ENCODE measurements around the gene GAGE12D. TPM values are rescaled to one million over a fixed set of nuclear protein-coding genes. Genes with fewer than 3 reads are reported as not detected.
"Not testable (repeated sequence)": the region's sequence is repeated elsewhere in the genome, so short reads cannot be mapped to it uniquely, and the experiment has no call there.

The GAGE12D gene
- polyA plus RNA-seq, result not detected

GRCh38 chrX:49541433-49541832 is at the start of gene GAGE12D:
GAGE12D (plus strand) TSS chrX:49541733; CDS start chrX:49542888, 1,155 bp downstream.
- not testable (repeated sequence) for H3K27ac Mint-ChIP-seq; H3K36me3 Mint-ChIP-seq; H3K27me3 Mint-ChIP-seq (ENCODE audit: low read depth in 3 of 3); H3K4me1 Mint-ChIP-seq; DNase-seq; H3K4me3 Mint-ChIP-seq; H3K9me3 Mint-ChIP-seq

DNA sequence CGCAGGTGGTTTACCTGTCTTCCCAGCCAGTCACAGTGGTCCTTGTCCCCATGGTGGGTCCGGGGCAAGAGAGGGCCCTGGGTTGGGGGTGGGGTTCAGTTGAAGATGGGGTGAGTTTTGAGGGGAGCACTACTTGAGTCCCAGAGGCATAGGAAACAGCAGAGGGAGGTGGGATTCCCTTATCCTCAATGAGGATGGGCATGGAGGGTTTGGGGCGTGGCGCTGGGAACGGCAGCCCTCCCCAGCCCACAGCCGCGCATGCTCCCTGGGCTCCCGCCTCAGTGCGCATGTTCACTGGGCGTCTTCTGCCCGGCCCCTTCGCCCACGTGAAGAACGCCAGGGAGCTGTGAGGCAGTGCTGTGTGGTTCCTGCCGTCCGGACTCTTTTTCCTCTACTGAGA is 9.7 kb upstream of the GAGE12D start, which contains the start of gene GAGE12C:
Gene GAGE12C (plus strand): TSS at position 301 of the 400 bp plus-strand sequence. CDS start 1,155 bp downstream, outside the sequence.
- not testable (repeated sequence) for DNase-seq; H3K36me3 Mint-ChIP-seq; H3K27me3 Mint-ChIP-seq (ENCODE audit: low read depth in 3 of 3); H3K9me3 Mint-ChIP-seq; H3K4me3 Mint-ChIP-seq; H3K4me1 Mint-ChIP-seq; H3K27ac Mint-ChIP-seq

DNA sequence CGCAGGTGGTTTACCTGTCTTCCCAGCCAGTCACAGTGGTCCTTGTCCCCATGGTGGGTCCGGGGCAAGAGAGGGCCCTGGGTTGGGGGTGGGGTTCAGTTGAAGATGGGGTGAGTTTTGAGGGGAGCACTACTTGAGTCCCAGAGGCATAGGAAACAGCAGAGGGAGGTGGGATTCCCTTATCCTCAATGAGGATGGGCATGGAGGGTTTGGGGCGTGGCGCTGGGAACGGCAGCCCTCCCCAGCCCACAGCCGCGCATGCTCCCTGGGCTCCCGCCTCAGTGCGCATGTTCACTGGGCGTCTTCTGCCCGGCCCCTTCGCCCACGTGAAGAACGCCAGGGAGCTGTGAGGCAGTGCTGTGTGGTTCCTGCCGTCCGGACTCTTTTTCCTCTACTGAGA is 9.5 kb downstream of the GAGE12D start, which contains the start of gene GAGE12E:
Gene GAGE12E (plus strand): TSS at position 301 of the 400 bp plus-strand sequence. CDS start 1,155 bp downstream, outside the sequence.
- not testable (repeated sequence) for H3K4me3 Mint-ChIP-seq; H3K27me3 Mint-ChIP-seq (ENCODE audit: low read depth in 3 of 3); H3K9me3 Mint-ChIP-seq; DNase-seq; H3K27ac Mint-ChIP-seq; H3K4me1 Mint-ChIP-seq; H3K36me3 Mint-ChIP-seq

DNA sequence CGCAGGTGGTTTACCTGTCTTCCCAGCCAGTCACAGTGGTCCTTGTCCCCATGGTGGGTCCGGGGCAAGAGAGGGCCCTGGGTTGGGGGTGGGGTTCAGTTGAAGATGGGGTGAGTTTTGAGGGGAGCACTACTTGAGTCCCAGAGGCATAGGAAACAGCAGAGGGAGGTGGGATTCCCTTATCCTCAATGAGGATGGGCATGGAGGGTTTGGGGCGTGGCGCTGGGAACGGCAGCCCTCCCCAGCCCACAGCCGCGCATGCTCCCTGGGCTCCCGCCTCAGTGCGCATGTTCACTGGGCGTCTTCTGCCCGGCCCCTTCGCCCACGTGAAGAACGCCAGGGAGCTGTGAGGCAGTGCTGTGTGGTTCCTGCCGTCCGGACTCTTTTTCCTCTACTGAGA is 19.0 kb downstream of the GAGE12D start, which contains the start of gene GAGE12F:
Gene GAGE12F (plus strand): TSS at position 301 of the 400 bp plus-strand sequence. CDS start 1,155 bp downstream, outside the sequence.
- H3K27me3 Mint-ChIP-seq (ENCODE audit: low read depth in 3 of 3), result not testable (repeated sequence)

DNA sequence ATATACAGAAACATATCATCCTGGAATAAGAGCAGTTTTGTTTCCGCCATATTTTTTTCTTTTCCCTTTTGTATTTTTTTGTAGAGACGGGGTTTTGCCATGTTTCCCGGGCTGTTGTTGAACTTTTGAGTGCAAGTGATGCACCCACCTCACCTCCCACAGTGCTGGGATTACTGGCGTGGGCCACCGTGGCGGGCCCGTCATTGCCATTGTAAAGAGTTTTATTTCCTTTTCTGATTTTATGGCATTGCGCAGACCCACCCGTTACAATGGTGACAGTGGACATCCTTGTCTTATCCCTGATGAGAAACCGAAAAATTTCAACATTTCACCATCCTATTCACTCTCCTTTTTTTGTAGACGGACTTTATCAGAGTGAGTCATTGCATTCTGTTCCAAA is 27.2 kb downstream of the GAGE12D start:
- H3K27ac Mint-ChIP-seq; H3K36me3 Mint-ChIP-seq; H3K4me1 Mint-ChIP-seq; DNase-seq; H3K9me3 Mint-ChIP-seq; H3K27me3 Mint-ChIP-seq (ENCODE audit: low read depth in 3 of 3); H3K4me3 Mint-ChIP-seq: not testable (repeated sequence)

More for the DNA sequence above, 19.0 kb downstream of the GAGE12D start, which contains the start of gene GAGE12F:
- H3K27ac Mint-ChIP-seq, H3K36me3 Mint-ChIP-seq, H3K9me3 Mint-ChIP-seq, H3K4me3 Mint-ChIP-seq, DNase-seq, H3K4me1 Mint-ChIP-seq: not testable (repeated sequence)

GRCh38 chrX:49569152-49569551 is 27.6 kb downstream of the GAGE12D start:
- not testable (repeated sequence) for H3K9me3 Mint-ChIP-seq; H3K27me3 Mint-ChIP-seq (ENCODE audit: low read depth in 3 of 3); H3K36me3 Mint-ChIP-seq; DNase-seq; H3K4me3 Mint-ChIP-seq; H3K4me1 Mint-ChIP-seq; H3K27ac Mint-ChIP-seq

- not testable (repeated sequence) for H3K9me3 Mint-ChIP-seq; H3K27me3 Mint-ChIP-seq (ENCODE audit: low read depth in 3 of 3); H3K27ac Mint-ChIP-seq; H3K4me1 Mint-ChIP-seq; H3K4me3 Mint-ChIP-seq; DNase-seq; H3K36me3 Mint-ChIP-seq
These were observed 28.6 kb downstream of the GAGE12D start, which contains the start of gene GAGE12G for GRCh38 chrX:49570100-49570499. GAGE12G (plus strand) TSS chrX:49570400; CDS start chrX:49571555, 1,155 bp downstream.

- not testable (repeated sequence) for H3K4me3 Mint-ChIP-seq; H3K27me3 Mint-ChIP-seq (ENCODE audit: low read depth in 3 of 3); H3K27ac Mint-ChIP-seq; H3K36me3 Mint-ChIP-seq; H3K9me3 Mint-ChIP-seq; H3K4me1 Mint-ChIP-seq; DNase-seq
These were observed 38.1 kb downstream of the GAGE12D start, which contains the start of gene GAGE12H for GRCh38 chrX:49579649-49580048. GAGE12H (plus strand) TSS chrX:49579949; CDS start chrX:49581104, 1,155 bp downstream.

- H3K4me3 Mint-ChIP-seq; DNase-seq; H3K27me3 Mint-ChIP-seq (ENCODE audit: low read depth in 3 of 3); H3K27ac Mint-ChIP-seq; H3K9me3 Mint-ChIP-seq; H3K4me1 Mint-ChIP-seq; H3K36me3 Mint-ChIP-seq: not testable (repeated sequence)
These were observed 47.7 kb downstream of the GAGE12D start, which contains the start of gene GAGE2A for GRCh38 chrX:49589196-49589595. GAGE2A (plus strand) TSS chrX:49589496; CDS start chrX:49590651, 1,155 bp downstream.

- H3K9me3 Mint-ChIP-seq, H3K27ac Mint-ChIP-seq: not testable (repeated sequence)
- peak in 1 of 3 donors; percentile 2 for DNase-seq
These were observed 48.4 kb downstream of the GAGE12D start for GRCh38 chrX:49589769-49590478.

GRCh38 chrX:49590488-49590887 is 49.0 kb downstream of the GAGE12D start:
- H3K27me3 Mint-ChIP-seq (ENCODE audit: low read depth in 3 of 3); H3K4me3 Mint-ChIP-seq; H3K4me1 Mint-ChIP-seq; H3K27ac Mint-ChIP-seq; DNase-seq; H3K9me3 Mint-ChIP-seq; H3K36me3 Mint-ChIP-seq: not testable (repeated sequence)

More at GRCh38 chrX:49589769-49590478, 48.4 kb downstream of the GAGE12D start:
- H3K4me3 Mint-ChIP-seq; H3K4me1 Mint-ChIP-seq; H3K27me3 Mint-ChIP-seq (ENCODE audit: low read depth in 3 of 3); H3K36me3 Mint-ChIP-seq: not testable (repeated sequence)

Other genes starting within 250 kb of the GAGE12D start
- gene GAGE10, start 238.1 kb upstream of the GAGE12D start, polyA plus RNA-seq, result not detected
- not detected for gene GAGE12J, start 219.7 kb upstream of the GAGE12D start, polyA plus RNA-seq
- not detected for gene GAGE13, start 210.2 kb upstream of the GAGE12D start, polyA plus RNA-seq
- gene GAGE12C, start 9.6 kb upstream of the GAGE12D start, polyA plus RNA-seq, result not detected
- not detected for gene GAGE12E, start 9.6 kb downstream of the GAGE12D start, polyA plus RNA-seq
- not detected for gene GAGE12F, start 19.1 kb downstream of the GAGE12D start, polyA plus RNA-seq
- not detected for gene GAGE12G, start 28.7 kb downstream of the GAGE12D start, polyA plus RNA-seq
- gene GAGE12H, start 38.2 kb downstream of the GAGE12D start, polyA plus RNA-seq, result not detected
- not detected for gene GAGE2A, start 47.8 kb downstream of the GAGE12D start, polyA plus RNA-seq
- gene GAGE1, start 57.3 kb downstream of the GAGE12D start, polyA plus RNA-seq, result not detected
- not detected for gene PAGE1, start 154.3 kb downstream of the GAGE12D start, polyA plus RNA-seq

Measured in immature natural killer cell (primary cell).